H1 (cell line): ENCODE measurements around the gene ETNPPL. TPM values are rescaled to one million over a fixed set of nuclear protein-coding genes. Genes with fewer than 3 reads are reported as not detected.

Experiments used
- CBX5 ChIP-seq: fragments of 300-800, 300-1000 bp; sonication (generic); IDR thresholded peaks from 2 replicates; pipeline ENCODE4 v1.7.1; 2016; ENCODE audit warnings: antibody characterized with exemption, low read length, low read depth
- SIX5 ChIP-seq: IDR thresholded peaks from 2 replicates; pipeline ENCODE4 v1.6.1; 2011; ENCODE audit warnings: mild to moderate bottlenecking, low read depth, low read length
- polyA plus RNA-seq, 7 experiments: library from polyadenylated mRNA; depleted of rRNA in 3 of 7; stranded (reverse) in 5 of 7; unstranded in 2 of 7; fragments of >200 nt in 5 of 7; fragments of 200-250 nt in 2 of 7; gene quantifications; 1 replicate in 5 of 7; 2 replicates in 1 of 7; 4 replicates in 1 of 7; pipeline versions ENCODE4 v1.2.1 to v1.2.3, GENCODE V29; 2011 to 2013; ENCODE audit warnings: missing spikeins in 2 of 7, mixed read lengths in 2 of 7
- total RNA-seq: library from RNA; stranded (reverse); fragmentation: NEBNext Ultra II Directional; extraction: Animal tissue kit (Norgen Biotek cat#: 25700); gene quantifications from 2 replicates; pipeline ENCODE4 v1.2.1, GENCODE V29; 2021

ETNPPL gene
- total and polyA plus RNA-seq, 2 of the 8 experiments (the other 6 are each of a cell fraction or from before 2014, with no cell fraction given): 0.80 to 2.5 TPM

DNA sequence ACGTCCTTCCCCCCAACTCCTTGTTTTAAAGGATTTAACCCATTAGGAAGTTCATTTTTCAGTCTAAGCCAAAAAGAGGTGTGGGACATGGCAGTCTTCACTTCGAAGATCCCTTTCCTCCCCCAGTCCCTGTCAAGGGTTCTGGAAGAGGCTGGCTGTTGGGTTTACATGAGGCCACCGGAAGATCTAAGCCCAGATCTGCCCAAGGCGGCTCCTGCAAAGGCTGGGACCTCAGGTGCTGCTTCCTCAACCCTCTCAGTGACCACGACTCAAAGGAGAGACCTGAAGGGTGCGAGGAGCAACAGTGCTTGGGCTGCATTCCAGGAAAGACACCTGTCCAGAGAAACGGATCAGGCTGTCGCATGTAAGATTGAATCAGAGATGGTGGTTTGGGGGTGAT is 23.5 kb upstream of the ETNPPL start (continued):
- no peak for TF ChIP-seq CBX5
- TF ChIP-seq SIX5: no peak
